Stimulated activated CD4-positive, alpha-beta T cell treated with anti-CD3 and anti-CD28 coated beads, Interleukin-12 subunit alpha, Interleukin-12 subunit beta, amount 100 ng/mL, for 24 hours (primary cell): ENCODE data around the gene BEST3.
"Not testable (repeated sequence)": the region's sequence is repeated elsewhere in the genome, so short reads cannot be mapped to it uniquely, and the experiment has no call there.

Source experiments
- DNase-seq, 2 experiments: peaks; one replicate each; pipeline ENCODE4 v3.0.0-alpha.2; 2020; ENCODE audit warnings: low read depth in 2 of 2

BEST3 gene

DNA sequence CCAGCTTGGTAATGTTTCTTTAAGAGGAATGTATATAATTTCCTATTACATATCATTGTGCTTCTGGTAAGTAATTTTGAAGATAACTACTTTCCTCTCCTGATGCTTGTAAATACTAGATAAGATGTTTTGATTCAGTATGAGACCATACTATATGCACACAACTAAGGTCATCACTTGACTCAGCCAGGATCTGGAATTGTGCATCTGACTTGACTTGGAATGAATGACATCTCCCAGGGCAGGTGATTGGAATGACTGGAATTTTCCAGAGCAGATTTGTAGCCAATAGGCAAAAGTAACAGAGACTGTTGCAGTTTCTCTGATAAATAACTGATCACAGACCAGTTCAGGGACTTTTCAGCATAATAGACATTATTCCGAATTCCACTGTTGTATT lies 11.1 kb downstream of the BEST3 start:
- no peak for DNase-seq

DNA sequence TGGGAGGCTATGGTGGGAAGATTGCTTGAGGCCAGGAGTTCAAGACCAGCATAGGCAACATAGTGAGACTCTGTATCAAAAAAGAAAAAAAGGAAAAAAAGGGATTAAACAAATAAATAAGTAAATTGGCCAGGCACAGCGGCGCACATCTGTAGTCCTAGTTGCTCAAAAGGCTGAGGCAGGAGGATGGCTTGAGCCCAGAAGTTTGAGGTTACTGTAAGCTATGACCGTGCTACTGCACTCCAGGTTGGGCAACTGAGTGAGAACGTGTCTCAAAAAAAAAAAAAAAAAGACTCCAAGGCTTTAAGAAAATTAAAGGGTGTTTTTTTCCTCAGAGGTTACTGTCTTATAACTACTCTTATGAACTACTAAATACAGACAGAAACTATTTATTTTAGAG lies 11.7 kb downstream of the BEST3 start:
- DNase-seq, result no peak

DNA sequence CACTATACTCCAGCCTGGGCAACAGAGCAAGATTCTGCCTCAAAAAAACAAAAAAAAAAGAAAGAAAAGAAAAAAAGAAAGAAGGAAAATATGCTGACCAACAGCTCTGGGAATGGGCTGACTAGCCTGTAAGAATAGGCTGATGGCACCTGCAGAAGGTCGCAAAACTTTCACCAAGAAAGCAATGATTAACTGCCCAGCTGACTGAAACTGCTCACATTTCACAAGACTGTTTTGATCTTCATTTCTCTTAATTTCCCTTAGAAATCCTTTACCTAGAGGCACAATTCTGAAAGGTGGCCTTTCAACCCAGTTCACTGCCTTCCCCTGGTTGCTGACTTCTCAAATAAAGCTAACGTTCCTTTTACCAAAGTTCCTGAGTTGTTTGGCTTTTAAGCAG lies 12.4 kb downstream of the BEST3 start:
- no peak for DNase-seq

DNA sequence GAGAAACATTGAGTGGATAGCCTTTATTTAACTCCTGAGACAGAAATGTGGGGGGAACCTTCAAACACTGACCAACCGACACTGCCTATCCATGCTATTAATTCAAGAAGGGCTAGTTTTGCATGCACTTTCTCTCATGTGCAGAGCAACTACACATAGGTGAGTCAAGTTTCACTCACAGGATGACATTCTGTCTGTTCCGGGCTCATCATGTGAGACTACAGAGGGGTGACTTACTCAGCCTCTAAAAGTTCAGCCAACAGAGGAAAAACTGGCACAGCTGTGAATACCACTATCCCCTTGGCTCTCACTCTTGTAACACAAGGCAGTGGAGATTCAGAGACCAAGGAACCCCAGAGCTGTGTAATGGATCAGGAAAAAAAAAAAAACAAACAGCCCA lies 13.3 kb downstream of the BEST3 start:
- no peak for DNase-seq

DNA sequence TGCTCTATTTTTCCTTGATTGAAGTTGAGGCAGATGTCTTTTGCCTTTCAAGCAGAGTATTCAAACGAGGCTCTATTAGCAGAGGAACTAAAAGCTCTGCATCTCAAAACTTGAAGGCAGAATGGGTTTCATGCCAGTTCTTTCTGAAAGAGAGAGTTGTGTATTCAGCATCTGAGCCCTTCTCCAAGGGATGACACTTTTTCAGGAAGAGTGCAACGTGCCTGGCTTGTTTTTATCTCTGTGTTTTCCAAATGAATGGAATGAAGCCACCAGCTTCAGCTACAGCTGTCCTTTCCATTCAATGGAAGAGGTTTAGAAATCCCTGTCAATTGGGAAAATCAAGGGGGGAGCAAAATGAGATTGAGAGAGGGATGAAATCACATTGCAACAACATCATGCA lies 14.6 kb downstream of the BEST3 start:
- DNase-seq, result no peak

DNA sequence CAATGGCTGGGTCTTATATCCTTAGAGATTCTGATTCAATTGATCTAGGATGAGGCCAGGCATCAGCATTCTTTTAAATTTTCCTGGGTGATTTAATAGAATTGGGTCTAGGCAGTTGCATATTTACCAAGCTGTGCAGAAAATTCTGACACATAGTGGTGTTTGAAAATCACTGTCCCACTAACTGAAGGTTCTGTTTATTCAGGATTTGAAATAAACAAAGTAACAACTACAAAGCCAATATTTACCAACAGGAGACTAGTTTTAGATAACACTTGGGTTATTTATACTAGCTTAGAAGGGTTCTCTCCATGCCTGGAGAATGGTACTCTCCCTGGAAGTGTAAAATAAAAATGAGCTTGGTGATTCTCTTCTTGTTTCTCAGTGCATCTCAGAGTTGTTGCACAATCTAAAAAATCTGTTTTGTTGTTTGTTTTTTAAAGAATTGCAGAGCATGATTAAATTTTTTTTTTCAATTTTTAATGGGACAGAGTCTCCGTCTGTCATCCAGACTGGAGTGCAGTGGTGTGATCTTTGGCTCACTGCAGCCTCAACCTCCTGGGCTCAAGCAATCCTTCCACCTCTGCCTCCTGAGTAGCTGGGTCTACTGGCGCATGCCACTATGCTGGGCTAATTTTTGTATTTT lies 16.9 kb downstream of the BEST3 start:
- DNase-seq, result no peak

DNA sequence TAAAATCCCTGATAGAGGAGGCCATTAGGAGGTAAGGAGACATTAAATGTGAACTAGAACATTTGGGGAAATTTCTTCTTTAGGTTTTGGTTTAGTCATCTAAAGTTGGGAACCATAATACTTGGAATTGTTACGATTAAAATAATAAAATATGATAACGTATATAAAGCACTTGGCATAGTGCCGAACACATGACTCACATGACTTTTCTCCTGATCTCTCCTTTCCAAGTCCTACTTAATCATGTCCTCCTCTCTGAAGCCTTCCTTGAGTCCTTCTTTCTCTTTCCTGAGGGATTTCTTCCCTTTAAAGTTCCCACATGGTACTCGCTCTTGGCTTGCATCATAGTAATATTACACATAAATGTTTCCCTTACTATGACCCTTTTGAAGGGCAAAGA lies 20.0 kb downstream of the BEST3 start:
- DNase-seq, result no peak

DNA sequence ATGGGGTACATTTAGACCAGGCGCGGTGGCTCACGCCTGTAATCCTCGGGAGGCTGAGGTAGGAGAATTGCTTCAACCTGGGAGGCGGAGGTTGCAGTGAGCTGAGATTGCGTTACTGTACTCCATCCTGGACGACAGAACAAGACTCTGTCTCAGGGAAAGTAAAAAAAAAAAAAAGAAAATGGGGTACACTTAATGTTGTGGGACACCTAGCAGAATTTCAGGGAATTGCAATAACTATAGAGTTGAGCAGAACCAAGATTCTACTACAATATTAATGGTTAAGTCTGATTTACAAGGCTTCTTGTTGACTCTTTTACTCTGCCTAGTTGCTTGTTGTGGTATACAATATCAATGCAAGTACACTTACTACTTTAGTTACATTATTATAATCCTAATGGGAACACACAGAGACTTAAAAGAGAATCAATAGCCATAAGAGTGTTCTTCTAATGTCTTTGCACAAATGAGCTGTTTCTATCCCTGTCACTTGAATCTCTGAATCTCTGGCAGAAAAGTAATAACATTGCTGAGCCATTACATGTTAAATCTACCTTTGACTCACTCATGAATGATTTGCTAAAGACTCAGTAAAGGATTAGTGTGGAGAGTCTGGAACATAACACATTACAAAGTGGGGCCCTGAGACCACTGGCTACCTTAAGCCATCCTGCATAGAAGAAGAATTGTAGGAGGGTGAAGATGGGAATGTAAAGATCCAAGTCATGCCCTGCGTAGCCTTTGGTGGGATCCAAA lies 22.7 kb downstream of the BEST3 start:
- no peak for DNase-seq

DNA sequence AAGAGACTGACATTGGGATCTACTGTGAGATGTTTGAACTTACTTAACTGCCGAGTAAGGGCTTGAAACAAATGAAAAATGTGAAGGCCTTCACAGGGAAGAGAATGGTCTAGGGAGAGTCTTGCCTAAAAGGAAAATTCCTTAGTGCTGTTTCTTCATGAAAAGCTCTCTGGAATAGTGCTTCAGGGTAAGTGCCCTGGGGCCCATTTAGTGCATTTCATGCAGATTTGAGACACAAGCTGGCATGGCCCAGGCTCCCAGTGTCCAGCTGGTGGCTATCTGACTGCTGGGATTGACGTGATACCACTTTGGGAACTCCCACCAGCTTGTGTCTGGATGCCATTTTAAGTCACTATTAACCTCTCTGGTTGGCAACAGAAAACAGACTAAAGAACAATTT lies 26.9 kb downstream of the BEST3 start:
- DNase-seq, result no peak

DNA sequence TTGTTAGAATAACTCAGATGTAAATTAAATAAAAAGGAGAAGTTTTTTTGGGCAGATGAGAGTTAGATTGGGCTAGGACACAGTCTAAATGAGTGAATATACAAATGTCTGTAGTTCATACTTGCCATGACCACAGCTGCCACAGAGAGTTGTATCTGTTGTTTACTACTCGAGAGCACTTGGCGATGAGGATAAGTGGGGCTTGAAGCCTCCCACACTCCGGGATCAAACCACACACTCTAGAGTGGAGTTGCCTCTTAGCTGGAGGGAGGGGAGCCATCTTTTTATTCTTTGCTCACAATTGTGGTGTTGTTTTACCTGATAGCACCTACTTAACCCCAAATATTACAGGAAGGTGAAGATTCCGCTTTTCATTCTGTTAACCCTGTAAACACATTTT lies 27.5 kb downstream of the BEST3 start:
- DNase-seq, result no peak

DNA sequence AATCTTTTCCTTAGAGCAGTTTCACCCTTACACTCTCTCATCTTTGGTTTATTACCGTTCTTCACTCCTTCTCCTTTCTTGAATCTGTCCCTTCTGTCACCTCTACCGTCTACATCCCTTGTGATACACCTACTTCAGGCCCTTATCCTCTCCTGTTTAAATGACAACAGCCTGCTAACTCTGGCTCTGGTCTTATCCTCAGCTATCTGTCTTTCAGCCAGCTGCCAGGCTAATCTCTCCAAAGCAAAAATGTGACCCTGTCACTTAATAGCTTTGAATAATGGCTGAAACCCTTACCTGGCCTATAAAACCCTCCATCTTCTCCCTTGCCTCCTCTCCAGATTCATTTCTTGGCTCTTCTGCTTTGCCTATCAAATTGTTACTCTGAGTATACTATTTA lies 32.3 kb downstream of the BEST3 start:
- no peak for DNase-seq

DNA sequence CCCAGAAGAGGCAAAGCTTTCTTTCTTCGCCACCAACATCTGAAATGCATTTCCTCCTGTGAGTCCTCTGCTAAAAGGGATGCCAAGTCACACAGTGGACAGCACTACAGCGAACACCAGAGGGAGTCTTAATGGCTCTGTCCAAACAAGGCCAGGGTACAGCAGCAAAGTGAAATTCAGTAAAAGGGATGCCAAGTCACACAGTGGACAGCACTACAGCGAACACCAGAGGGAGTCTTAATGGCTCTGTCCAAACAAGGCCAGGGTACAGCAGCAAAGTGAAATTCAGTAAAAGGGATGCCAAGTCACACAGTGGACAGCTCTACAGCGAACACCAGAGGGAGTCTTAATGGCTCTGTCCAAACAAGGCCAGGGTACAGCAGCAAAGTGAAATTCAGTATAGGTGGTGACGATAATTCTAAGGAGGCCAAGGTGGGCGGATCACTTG lies 34.1 kb downstream of the BEST3 start:
- DNase-seq, result not testable (repeated sequence)

DNA sequence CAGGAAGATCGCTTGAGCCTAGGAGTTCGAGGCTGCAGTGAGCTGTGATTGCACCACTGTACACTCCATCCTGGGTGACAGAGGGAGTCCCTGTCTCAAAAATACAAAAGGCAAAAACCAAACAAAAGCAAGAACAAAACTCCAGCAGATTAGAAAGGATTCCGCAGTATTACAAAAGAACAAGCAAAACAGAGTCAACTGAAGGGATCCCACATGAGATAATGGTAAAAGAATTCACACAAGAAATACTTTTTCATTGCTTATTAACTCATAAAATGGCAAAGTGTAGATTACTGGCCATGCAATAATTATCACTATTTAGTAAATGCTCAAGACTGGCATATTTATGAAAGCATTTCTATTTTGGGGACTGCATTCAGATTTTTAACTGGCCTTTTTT lies 35.4 kb downstream of the BEST3 start:
- no peak for DNase-seq

DNA sequence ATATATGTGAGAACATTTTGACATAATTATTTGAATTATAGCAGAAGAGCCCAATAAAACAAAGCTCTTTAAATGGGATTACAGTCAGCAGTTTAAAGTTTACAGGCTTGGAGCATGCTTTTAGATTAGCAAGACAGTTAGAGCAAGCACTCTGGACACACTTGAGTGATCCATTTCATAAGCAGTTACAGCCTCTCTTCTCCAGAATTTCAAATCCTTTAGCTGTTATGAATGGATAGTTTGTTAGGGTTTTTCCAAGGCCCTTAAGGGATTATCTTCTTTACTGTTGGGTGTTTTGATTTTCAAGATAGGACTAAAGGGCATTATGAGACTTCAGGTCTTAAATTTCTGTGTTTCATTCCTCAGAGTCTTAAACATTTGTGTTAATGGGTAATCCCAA lies 36.3 kb downstream of the BEST3 start:
- DNase-seq, result no peak

DNA sequence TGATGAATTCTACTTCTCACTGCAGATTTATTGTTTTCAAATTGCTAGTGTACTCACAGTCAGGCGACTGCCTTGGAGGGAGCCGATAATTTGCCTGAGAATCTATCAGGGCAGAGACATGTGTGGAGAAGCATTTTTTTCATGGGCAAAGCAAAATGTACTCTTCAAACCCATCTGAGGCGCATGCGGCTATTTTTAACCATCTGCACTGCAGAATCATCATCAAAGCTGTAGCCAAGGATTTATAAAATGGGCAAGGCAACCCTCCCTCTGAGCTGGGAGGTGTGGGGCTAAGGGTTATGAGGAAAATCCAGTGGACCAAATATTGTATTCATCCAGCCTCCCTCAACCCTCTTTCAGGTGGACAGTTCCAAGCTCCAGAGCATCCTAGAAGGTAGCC lies 37.7 kb downstream of the BEST3 start:
- no peak for DNase-seq

DNA sequence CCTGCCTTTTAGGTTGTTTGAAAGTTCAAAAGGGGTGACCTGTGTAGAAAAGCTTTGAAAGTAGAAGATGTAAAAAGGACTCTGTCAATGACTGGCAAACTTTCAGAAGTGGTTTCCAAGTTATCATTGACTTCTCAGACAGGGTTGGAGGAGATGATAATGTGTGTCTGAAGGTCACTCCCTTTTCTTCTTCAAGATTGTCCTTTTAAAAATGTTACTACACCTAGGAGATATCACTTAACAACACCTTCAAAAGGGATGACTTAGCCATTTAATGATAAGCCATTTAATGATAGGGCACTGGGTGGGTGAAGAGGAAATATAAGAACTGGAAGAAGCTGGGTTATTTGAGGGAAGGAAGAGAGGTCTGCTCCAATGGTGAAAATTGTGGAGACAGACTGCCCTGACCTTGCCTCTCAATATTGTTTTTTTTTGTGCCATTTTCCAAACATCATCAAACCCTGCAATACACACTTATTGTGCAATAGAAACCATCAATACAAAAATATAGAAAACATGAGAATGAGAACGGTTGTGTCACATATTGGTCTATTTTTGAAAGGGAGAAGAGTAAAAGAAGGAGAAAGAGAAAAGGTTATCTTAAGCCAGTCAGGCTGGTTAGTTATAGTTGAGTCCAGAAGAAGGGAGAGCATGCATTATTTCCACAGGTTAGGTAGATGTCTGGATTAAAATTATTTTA lies 38.8 kb downstream of the BEST3 start:
- DNase-seq, result no peak

DNA sequence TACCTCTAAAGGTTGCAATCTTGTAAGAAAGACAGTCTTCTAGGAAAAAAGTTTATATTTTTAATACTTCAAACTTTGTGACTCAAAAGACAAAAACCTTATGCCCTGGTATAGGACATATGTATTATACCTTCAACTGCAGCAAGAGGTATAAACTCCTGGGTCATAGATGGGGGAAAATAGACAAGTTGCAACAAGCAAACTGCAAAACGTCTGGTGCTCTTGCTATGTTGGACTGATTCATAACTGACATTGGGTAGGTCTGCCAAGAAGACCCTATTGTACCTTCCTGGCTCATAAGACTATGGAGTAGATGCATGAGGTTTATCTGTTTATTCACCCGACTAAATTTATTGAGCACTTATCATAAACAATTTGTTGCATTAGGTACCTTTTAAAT lies 40.9 kb downstream of the BEST3 start:
- no peak for DNase-seq

DNA sequence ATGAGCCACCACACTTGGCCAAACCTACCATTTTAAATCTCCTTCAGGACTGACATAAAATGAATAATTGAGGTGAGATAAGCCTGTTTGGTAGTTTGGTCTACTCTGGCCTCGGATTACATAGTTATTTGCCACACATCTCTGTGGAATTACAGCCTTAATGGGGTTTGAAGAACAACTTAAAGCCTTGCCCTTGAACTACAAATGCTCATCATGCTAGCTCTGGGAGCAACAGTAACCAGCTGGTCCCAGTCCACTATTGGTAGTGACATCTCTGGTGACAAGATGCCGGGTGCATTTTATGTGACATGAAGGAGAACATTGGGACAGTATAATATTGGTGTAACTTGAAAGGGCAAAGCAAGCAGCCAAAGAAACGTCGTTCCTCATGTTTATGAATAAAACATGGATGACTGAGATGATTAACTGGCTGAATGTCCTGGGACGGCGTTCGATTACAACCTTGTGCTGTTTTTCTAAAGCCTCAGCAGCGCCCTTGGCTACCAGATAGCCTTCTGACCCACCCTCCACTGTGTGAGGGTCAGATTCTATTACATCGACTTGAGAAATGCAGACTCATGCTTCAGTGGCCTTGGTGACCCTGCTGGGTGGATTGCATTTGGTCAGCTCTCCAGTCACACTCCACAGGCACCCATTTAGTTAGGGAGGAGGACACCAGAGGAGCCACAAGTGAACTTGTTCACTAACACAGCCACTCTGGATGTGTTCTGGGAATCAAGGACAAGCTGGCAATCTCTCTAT lies 41.5 kb downstream of the BEST3 start:
- no peak for DNase-seq

DNA sequence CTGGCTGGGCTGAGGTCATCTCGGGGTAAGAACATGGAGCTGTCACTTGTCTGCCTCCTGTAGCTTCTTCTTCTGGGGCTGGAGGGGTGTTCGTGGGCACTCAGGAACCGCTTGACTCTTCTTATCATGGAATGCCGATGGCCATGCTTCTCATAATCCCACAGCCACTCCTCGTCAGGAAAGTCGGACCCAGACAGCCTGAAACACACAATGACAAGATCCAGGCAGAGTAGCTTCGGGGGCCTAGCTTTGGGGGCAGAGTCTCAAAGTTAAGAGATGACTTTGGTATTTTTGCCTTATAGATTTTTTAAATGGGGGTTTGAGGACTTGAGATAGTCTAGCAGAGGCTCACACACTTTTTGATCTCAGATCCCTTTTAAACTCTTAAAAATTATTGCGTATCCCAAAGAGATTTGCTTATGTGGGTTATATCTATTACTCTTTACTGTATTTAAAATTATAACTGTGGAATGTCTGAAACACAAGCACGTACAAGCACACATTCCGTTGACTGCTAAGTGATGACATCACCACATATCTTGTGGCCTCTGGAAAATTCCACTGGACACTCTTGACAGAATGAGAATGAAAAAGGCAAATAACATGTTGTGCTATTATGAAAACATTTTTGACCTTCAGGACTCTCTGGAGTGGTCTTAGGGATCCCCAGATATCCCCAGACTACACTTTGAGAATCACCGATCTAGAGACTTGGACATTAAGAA lies 43.3 kb downstream of the BEST3 start:
- no peak for DNase-seq

DNA sequence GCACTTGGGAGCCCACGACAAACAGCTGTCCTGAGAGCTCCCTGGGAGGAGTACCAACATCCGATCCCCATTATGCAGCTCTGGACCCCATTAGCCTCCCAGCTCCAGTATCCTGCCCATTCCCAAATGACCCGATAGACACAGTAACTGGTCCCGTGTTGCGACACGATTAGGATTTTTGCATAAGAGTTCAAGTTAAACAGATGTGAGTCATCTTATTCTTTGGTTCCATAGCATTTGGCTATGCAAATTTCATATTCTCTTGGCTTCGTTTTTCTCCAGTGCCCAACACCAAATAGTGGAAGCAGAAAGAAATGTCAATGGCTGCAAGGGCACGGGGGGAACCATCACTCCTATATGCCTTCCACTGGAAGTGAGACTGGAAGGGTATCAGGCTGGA lies 45.4 kb downstream of the BEST3 start:
- DNase-seq, result no peak

DNA sequence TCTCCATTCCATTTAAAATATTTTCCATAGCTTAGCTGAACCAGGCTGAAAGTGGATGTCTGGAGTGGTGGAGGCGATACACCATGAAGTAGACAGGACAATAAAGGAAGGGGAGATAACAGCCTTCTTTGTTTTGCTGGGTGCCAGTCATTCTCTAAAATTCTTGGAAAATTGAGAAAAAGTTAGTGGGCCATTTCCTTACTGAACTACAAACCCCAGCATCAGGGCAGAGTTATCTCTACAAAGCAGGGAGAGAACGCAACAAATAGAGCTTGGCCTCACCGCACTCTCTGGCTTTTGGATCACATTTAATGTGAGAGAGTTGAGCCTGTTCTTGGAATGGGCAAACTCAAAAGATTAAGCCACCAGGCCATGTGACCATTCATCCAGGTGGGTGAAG lies 47.2 kb downstream of the BEST3 start:
- no peak for DNase-seq

DNA sequence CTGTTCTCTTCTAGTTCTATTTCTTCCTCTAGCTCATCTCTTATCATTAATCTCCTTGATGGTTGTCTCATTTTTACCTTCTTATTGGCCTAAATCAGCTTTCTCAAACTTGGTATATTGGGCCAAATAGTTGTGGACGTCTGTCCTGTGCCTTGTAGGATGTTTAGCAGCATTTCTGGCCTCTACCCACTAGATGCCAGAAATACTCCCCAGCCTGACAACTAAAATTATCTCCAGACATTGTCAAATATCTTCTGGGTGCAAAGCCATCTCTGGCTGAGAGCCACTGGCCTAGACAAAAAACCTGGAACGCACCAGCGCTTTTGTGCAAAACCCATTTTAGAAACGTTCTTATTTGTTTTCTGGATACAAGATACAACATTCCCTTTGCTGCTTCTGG lies 49.6 kb downstream of the BEST3 start:
- no peak for DNase-seq
